ENCODE data around the gene STEAP3. TPM values are rescaled to one million over a fixed set of nuclear protein-coding genes. Genes with fewer than 3 reads are reported as not detected.

The STEAP3 gene
- total and polyA plus RNA-seq, 2 donors: 1.1 to 10.6 TPM

DNA sequence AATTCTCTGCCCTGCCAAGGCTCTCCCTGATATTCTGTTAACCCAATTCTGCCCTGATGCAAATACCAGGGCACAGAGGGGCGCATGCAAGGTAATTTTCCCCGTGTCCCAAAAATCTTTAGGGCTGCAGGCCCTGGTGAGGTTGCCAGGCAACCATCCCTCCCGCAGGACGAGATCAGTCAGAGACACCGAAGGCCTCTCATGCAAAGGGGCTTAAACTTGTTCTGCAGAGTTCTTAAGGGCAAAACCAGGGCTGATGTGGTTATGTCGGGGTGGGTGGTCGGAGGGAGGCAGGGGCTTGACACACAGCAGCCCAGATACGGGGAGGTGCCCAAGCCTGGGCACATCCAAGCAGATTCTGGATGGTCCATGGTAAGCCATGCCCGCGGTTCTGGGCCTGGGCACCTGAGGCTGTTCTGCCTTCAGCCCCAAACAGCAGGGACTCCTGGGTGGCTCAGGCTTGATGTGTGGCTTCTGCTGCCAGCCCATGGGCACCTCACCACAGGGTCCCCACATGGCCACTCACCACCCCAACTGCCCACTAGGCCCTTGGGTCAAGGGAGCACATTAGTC, 27.2 kb downstream of the STEAP3 start:
- Histone ChIP-seq H3K36me3 (ENCODE audit: insufficient read depth) (no peaks in the 10 kb centered on the region), H3K4me1 (ENCODE audit: insufficient read depth) (no peaks in the 10 kb centered on the region), H3K27ac (ENCODE audit: low read depth) (no peak overlapping the region), H3K4me3 (ENCODE audit: low read depth, low read length) (no peak overlapping the region)
- DNase-seq (ENCODE audit: extremely low spot score): no peak
- 85% methylated on average over 10 of the region's 10 CpGs for WGBS

DNA sequence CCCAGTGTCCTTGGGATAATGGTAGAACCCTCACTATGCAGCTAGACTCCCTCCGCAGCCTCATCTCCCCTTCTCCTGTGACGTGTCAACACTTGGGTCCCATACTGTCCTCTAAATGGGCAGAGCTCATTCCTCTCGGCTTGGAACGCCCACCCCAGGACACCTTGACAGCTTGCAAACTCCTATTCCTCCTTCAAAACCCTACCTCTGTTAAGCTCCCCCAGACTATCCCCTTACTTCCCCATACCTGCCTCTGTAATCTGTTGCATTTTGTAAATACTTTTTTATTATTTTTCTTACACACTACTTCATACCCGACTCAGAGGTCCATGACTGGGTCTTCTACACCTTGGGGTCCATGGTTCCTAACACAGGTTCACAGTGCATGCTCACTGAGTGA, 28.0 kb downstream of the STEAP3 start:
- WGBS: 93% methylated on average over 5 of the region's 5 CpGs
- H3K27ac ChIP-seq (ENCODE audit: low read depth): no peak overlapping the region

DNA sequence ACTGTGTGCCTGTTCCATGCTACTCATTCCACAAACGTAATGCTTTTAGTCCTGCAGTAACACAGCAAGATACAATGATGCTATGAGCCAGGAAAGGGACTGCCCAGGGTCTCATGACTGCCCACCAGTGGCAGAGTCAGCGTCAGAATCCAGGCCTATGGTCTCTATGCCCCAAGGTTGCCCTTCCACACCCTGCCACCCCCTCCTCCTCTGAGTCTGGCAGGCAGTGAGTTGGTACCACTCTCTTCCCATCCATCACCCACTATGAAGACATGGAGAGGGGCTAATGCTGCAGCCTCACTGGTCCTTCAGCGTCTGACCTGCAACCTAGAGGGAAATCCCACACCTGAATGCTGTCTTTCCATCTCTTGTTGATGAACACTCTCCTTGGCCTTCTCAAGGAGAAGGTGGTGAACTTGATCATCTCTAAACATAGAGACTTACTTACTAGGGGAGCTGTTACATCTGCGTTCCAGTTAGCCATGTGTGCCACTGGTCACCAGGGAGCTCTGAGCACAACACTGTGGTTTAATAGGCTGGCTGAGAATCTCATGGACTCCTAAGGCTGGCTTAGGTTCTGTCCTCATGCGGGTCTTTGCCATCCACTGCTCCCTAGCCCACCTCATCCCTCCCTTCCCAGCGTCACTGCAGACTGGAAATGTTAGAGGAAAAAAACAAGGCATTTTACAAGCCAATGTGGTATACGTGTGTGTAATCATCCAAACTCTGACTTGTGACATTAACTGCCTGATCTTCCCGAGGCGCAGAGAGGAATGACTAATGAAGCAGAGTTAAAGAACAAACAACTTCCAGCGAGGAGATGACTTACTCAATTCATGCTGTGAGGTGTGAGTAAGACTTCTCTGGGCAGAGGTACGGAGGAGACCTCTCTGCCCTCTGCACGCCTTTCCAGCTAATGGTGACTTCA, 28.8 kb downstream of the STEAP3 start:
- no peak overlapping the region for H3K27ac ChIP-seq (ENCODE audit: low read depth)
- no peaks in the 10 kb centered on the region for H3K4me1 ChIP-seq (ENCODE audit: insufficient read depth)
- H3K36me3 ChIP-seq (ENCODE audit: insufficient read depth): no peaks in the 10 kb centered on the region
- no peak for DNase-seq (ENCODE audit: extremely low spot score)
- H3K4me3 ChIP-seq (ENCODE audit: low read depth, low read length): no peak overlapping the region
- 71% methylated on average over 12 of the region's 12 CpGs for WGBS

More for the DNA sequence above, 28.0 kb downstream of the STEAP3 start:
- no peaks in the 10 kb centered on the region for H3K4me1 ChIP-seq (ENCODE audit: insufficient read depth)
- no peaks in the 10 kb centered on the region for H3K36me3 ChIP-seq (ENCODE audit: insufficient read depth)
- DNase-seq (ENCODE audit: extremely low spot score): no peak
- H3K4me3 ChIP-seq (ENCODE audit: low read depth, low read length): no peak overlapping the region

DNA sequence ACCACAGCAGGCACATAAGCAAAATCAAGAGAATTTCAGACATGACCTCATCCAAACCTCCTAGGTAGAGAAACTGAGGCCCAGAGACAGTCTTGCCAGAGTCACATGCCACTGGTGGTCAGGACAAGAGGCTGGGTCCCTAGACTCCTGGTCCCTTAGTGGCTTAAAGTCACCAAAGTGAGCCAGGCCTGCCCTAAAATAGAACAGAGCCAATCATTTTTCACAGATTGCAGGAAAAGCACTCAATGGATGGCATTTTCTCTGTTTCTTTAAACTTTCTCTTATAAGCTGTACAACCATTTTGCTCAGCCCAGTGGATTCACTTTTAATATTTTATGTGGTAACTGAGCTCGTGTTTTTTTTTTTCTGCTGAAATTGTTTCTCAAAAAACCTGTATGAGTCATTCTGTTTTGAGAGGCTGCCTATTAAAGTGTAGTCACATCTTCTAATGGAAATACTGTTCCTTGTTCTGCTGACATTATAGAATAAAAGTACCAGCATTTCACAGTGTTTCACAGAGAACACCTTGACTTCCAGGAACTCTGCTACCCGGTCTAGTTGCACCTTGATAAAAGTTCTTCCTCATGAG, 29.6 kb downstream of the STEAP3 start:
- 59% methylated on average over 2 of the region's 2 CpGs for WGBS
- Histone ChIP-seq H3K4me3 (ENCODE audit: low read depth, low read length) (no peak overlapping the region), H3K4me1 (ENCODE audit: insufficient read depth) (no peaks in the 10 kb centered on the region), H3K27ac (ENCODE audit: low read depth) (no peak overlapping the region), H3K36me3 (ENCODE audit: insufficient read depth) (no peaks in the 10 kb centered on the region)
- no peak for DNase-seq (ENCODE audit: extremely low spot score)

DNA sequence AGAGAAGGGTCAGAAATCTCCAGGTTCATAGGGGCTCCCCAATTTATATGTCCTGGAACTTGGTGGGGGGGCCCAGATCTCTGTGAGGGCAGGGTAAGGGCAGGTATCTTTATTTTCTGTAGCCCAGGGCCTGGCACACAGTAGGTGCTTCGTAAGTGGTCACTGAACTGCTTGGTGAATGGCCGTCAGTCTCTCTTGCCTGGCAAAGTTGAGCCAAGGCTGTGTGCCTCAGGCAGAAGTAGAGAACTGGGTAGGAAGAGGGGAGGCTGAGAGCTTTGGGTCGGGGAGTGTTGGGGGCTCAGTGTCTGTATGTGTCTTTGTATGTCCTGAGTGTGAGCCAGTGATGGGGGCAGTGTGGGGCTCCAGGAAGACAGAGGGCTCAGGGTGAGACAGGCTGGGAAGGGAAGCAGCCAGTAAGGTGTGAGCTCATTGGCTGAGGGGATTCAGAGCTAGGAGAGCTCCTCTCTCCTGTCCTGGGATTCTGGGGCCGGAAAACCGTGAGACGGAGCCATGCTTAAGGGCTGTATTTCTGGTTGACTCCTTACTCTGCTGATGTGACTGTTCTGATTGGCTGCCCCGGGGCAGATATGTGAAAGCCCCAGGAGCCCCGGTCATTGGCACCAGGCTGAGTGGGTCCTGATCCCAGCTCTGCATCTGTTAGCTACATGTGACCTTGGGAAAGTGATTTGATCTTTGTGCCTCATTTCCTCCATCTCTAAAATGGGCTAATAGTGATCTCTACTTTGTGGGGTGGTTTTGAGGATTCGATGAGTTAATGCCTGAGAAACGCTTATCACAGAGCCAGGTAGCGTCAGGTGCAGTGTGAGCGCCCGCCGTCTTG, 30.3 kb downstream of the STEAP3 start:
- H3K4me1 ChIP-seq (ENCODE audit: insufficient read depth): no peaks in the 10 kb centered on the region
- no peak overlapping the region for H3K4me3 ChIP-seq (ENCODE audit: low read depth, low read length)
- no peak overlapping the region for H3K27ac ChIP-seq (ENCODE audit: low read depth)
- DNase-seq (ENCODE audit: extremely low spot score): no peak
- 89% methylated on average over 14 of the region's 14 CpGs for WGBS
- H3K36me3 ChIP-seq (ENCODE audit: insufficient read depth): no peaks in the 10 kb centered on the region

DNA sequence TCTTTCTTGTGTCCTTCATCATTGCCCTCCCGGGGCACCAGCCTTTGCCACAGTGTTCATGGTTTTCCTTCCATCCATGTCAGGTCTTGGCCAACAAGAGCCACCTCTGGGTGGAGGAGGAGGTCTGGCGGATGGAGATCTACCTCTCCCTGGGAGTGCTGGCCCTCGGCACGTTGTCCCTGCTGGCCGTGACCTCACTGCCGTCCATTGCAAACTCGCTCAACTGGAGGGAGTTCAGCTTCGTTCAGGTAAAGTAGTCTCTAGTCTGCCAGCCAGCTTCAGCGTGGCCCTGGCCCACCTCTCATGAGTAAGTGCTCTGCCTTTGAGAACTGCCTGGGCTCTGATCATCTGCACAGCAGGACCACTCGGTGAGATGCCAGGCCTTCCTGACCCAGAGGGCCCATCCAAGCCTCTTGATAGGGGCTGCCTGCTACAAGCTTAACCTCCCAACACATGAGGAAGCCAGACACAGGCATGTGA, 31.0 kb downstream of the STEAP3 start:
- H3K4me1 ChIP-seq (ENCODE audit: insufficient read depth): no peaks in the 10 kb centered on the region
- no peak for DNase-seq (ENCODE audit: extremely low spot score)
- H3K4me3 ChIP-seq (ENCODE audit: low read depth, low read length): no peak overlapping the region
- H3K36me3 ChIP-seq (ENCODE audit: insufficient read depth): no peaks in the 10 kb centered on the region
- no peak overlapping the region for H3K27ac ChIP-seq (ENCODE audit: low read depth)
- 97% methylated on average over 10 of the region's 10 CpGs for WGBS

DNA sequence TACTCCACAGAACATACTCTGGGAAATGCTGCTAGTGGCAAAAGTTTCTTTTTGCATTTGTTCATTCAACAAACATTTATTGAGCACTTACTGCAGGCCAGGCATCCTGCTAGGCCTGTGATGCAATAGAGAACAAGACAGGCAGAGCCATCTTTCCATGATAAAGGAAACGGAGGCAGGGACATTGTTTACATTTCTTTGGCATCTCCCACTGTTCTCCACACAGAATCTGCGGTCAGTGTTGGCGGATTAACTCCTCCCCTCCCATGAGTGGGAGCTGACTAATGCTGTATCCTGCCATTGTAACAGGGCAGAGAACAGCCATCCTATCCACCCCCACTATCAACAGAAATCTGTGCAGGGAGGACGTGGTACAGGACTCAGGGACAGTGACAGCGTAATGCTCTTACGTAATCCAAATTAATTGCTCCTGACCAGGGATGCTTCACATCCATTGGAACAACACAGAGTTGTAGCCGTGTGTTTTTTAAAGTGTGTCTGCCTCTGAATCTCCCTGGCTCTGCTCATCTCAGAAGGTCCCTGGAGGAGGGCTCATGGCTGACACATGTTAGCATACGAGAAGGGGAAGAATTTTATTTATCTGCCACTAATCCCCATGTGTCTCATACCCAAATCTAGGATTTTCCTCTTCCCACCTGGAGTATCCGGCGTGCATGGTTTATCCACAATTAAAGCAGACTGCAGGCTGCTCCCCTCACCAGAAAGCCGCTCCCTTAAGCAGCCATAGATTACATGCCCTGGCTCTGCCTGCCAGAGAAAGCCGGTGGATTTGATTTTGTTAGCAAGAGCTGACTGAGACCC, 32.3 kb downstream of the STEAP3 start:
- Histone ChIP-seq H3K36me3 (ENCODE audit: insufficient read depth) (no peaks in the 10 kb centered on the region), H3K4me1 (ENCODE audit: insufficient read depth) (no peaks in the 10 kb centered on the region), H3K27ac (ENCODE audit: low read depth) (no peak overlapping the region), H3K4me3 (ENCODE audit: low read depth, low read length) (no peak overlapping the region)
- 39% methylated on average over 12 of the region's 12 CpGs for WGBS
- peak; percentile 14 for DNase-seq (ENCODE audit: extremely low spot score)

DNA sequence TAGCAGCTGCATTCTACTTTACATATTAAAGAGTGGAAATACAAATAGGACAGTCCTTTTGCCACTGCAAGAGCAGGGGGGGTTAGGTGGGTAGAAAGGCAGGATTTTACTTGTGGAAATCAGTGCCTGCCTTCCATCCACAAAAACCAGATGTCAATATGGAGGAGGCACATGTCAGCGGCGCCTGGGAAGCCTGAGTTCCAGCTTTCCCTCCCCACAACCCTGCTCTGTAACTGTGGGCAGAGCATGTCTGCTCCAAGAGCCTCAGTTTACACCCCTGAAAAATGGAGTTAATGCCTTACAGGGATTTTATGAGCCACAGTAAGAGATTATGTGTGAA, 32.9 kb downstream of the STEAP3 start:
- H3K27ac ChIP-seq (ENCODE audit: low read depth): no peak overlapping the region
- no peaks in the 10 kb centered on the region for H3K36me3 ChIP-seq (ENCODE audit: insufficient read depth)
- WGBS: 90% methylated on average over 2 of the region's 2 CpGs
- no peak for DNase-seq (ENCODE audit: extremely low spot score)
- no peaks in the 10 kb centered on the region for H3K4me1 ChIP-seq (ENCODE audit: insufficient read depth)
- H3K4me3 ChIP-seq (ENCODE audit: low read depth, low read length): no peak overlapping the region

DNA sequence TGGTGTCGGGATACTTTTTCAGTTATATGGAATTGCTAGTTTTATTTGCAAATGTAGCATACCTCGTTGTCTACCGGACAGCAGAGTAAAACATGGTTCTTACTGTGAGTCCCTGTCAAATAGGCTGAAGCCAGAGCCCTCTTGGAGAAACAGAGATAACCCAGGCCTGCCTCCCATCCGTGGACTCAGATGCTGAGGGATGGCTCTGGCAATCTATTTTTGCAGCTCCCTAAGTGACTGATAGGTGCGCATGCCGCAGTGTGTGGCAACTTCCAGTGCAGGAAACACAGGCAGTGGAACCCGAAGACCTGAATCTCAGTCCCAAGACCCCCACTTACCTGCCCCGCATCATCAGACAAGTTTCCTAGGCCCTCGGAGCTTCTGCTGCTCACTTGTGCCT, 33.6 kb downstream of the STEAP3 start:
- H3K4me1 ChIP-seq (ENCODE audit: insufficient read depth): no peaks in the 10 kb centered on the region
- no peak overlapping the region for H3K27ac ChIP-seq (ENCODE audit: low read depth)
- H3K36me3 ChIP-seq (ENCODE audit: insufficient read depth): no peaks in the 10 kb centered on the region
- no peak overlapping the region for H3K4me3 ChIP-seq (ENCODE audit: low read depth, low read length)
- DNase-seq (ENCODE audit: extremely low spot score): no peak
- WGBS: 91% methylated on average over 9 of the region's 9 CpGs

DNA sequence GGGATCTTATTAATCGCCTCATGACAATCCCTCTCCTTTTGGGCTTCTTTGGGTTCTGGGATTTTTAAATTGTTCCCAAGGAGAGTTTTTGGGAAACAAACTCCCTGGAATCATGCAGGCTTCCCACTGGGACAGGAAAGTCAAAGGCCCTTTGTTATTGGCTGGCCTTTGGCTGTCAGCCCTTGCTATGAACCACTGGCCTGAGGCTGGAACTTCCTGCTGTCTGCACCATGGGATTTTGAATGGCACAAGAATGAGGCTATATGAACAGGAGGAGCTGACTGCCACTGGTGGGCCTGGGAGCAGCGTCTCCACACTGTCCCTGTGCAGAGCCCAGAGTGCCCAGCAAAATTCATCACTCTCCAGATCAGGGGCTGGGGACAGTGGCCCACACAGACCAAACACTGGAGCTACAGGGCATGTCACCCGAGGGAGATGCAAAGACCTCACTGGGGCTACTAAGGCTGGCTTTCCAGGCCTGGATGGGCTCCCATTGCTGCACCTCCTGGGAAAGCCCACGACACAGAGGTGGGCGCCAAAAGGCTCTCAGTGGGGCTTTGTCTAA, 35.7 kb downstream of the STEAP3 start:
- H3K4me3 ChIP-seq (ENCODE audit: low read depth, low read length): no peak overlapping the region
- WGBS: 87% methylated on average over 5 of the region's 5 CpGs
- H3K36me3 ChIP-seq (ENCODE audit: insufficient read depth): no peaks in the 10 kb centered on the region
- H3K4me1 ChIP-seq (ENCODE audit: insufficient read depth): no peaks in the 10 kb centered on the region
- no peak for DNase-seq (ENCODE audit: extremely low spot score)
- H3K27ac ChIP-seq (ENCODE audit: low read depth): no peak overlapping the region

DNA sequence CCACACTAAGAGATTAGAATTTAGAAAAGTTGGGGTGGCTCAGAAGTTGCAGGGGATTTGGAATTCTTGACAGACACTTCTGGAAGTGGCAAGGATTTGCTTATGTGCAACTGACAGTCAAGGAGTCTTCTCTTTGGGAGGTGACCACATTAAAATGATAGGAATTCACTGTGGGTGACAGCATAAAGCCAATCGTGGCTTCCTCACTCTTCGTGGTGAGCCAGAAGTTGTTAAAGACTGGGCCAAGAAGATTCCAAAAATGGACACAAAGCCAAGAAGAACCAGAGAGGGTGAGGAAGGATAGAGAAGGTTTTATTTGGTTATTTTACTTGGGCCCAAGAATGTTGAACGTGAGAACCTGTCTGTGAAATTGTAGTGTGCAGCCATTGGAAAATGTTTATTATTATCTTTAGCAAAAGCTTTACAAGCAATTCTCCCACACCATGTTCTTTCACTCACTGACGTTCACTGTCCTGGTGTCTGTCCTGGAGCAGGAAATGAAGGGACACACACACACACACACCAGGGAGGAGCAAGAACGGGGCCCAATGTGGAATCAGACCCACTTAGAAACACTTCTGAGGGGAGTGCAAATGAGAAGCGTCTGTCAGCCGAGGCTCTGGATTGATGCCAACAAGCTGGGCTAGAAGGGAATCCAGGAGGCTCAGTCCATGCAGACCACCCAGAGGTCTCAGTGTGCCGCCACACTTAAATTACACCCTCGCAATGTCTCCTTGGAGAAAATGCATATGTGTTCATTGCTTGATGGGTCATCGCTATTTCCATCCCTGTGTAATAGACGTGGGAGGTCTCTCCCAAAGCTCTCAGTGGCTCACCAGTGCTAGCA, 37.2 kb downstream of the STEAP3 start:
- DNase-seq (ENCODE audit: extremely low spot score): no peak
- Histone ChIP-seq H3K27ac (ENCODE audit: low read depth) (no peak overlapping the region), H3K4me3 (ENCODE audit: low read depth, low read length) (no peak overlapping the region), H3K36me3 (ENCODE audit: insufficient read depth) (no peaks in the 10 kb centered on the region), H3K4me1 (ENCODE audit: insufficient read depth) (no peaks in the 10 kb centered on the region)
- 61% methylated on average over 11 of the region's 11 CpGs for WGBS

Measured in urinary bladder (tissue), 4 donors.